Vagina (tissue), 2 donors: Measurements from ENCODE around the gene AP1S1.

ENCODE experiments used
- POLR2A ChIP-seq, 2 donors: fragments of 450-650 bp; IDR thresholded peaks; one replicate each; pipeline ENCODE4 v1.6.1; 2017; ENCODE audit warnings: antibody characterized with exemption in 2 of 2, mild to moderate bottlenecking in 2 of 2, moderate library complexity in 2 of 2
- TF ChIP-seq, protein P1 (sequence below), 3 experiments: fragments of 450-650 bp in 2 of 3; fragments of 200-600 bp in 1 of 3; sonication (generic) in 1 of 3; IDR thresholded peaks; one replicate each; pipeline ENCODE4 v1.5.1; 2017 to 2019; ENCODE audit warnings: antibody characterized with exemption in 3 of 3, mild to moderate bottlenecking in 2 of 3, moderate library complexity in 2 of 3

DNA sequence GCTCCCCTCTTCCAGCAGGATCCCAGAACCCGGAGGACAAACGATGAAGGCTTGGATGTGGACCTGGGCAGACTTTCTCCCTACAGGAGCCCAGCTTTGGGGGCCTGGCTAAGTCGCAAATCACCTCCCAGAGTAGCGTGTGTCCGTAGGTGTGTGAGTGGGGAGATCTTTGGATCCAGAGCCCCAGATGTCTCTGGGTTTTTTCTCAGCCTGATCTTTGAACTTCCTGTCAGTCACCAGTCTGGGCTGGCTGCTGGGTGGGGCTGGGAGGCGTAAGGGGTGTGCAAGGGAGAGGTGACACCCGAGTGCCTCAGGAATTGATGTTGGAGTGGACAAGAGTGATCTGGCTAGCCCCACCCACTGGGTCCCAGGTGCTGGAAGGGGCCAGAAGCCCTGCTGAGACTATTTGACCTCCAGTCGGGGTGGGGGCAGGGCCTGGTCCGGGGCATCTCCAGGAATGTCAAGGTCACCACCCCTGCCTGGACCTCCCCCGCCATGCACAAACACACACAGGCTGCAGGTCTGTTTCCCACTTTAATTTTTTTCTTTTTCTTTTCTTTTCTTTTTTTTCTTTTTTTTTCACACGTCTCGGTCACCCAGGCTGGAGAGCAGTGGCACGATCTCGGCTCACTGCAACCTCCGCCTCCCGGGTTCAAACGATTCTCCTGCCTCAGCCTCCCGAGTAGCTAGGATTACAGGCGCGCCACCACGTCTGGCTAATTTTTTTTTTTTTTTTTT, 46.8 kb downstream of the AP1S1 start, which contains the start of gene MOGAT3:
- TF ChIP-seq POLR2A (IDR thresholded peaks at IDR 0.05) = no peak
- TF ChIP-seq, protein P1, sequence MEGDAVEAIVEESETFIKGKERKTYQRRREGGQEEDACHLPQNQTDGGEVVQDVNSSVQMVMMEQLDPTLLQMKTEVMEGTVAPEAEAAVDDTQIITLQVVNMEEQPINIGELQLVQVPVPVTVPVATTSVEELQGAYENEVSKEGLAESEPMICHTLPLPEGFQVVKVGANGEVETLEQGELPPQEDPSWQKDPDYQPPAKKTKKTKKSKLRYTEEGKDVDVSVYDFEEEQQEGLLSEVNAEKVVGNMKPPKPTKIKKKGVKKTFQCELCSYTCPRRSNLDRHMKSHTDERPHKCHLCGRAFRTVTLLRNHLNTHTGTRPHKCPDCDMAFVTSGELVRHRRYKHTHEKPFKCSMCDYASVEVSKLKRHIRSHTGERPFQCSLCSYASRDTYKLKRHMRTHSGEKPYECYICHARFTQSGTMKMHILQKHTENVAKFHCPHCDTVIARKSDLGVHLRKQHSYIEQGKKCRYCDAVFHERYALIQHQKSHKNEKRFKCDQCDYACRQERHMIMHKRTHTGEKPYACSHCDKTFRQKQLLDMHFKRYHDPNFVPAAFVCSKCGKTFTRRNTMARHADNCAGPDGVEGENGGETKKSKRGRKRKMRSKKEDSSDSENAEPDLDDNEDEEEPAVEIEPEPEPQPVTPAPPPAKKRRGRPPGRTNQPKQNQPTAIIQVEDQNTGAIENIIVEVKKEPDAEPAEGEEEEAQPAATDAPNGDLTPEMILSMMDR (IDR thresholded peaks at IDR 0.05) = no peak
